Progenitor cell of endocrine pancreas (in vitro differentiated cells): ENCODE measurements around the gene MAB21L2. TPM values are rescaled to one million over a fixed set of nuclear protein-coding genes. Genes with fewer than 3 reads are reported as not detected.
"Not testable (repeated sequence)": the region's sequence is repeated elsewhere in the genome, so short reads cannot be mapped to it uniquely, and the experiment has no call there.

ENCODE experiments used
- DNase-seq: peaks from one replicate; pipeline ENCODE4 v3.0.0; 2021; ENCODE audit warnings: low spot score; ENCODE audit not compliant: unreplicated experiment
- H3K27ac Mint-ChIP-seq: 2 replicates; pipeline ENCODE4 v1.8.0; 2021; ENCODE audit warnings: mild to moderate bottlenecking, moderate library complexity, mixed read lengths
- H3K27me3 Mint-ChIP-seq: 2 replicates; pipeline ENCODE4 v1.8.0; 2021; ENCODE audit warnings: mixed read lengths
- H3K36me3 Mint-ChIP-seq: 2 replicates; pipeline ENCODE4 v1.8.0; 2022; ENCODE audit warnings: mixed read lengths; ENCODE audit not compliant: insufficient read depth
- H3K4me1 Mint-ChIP-seq: 2 replicates; pipeline ENCODE4 v1.8.0; 2021; ENCODE audit warnings: low read depth, mixed read lengths
- H3K4me3 Mint-ChIP-seq: 2 replicates; pipeline ENCODE4 v1.8.0; 2021; ENCODE audit warnings: low read depth, mild to moderate bottlenecking, moderate library complexity, mixed read lengths
- H3K9me3 Mint-ChIP-seq: 2 replicates; pipeline ENCODE4 v1.8.0; 2021; ENCODE audit warnings: low read depth, mixed read lengths
- total RNA-seq: library from RNA; stranded (reverse); gene quantifications from 2 replicates; pipeline ENCODE4 v1.2.1, GENCODE V29; 2021
- TF ChIP-seq, protein P1 (sequence below): fragments of 200-600 bp; sonication (generic); IDR thresholded peaks from one replicate; pipeline ENCODE4 v1.5.0; 2021; ENCODE audit warnings: antibody characterized with exemption, mild to moderate bottlenecking; ENCODE audit not compliant: unreplicated experiment

MAB21L2 gene
- total RNA-seq, 1 donor from 2014 or later: 0.19 TPM

DNA sequence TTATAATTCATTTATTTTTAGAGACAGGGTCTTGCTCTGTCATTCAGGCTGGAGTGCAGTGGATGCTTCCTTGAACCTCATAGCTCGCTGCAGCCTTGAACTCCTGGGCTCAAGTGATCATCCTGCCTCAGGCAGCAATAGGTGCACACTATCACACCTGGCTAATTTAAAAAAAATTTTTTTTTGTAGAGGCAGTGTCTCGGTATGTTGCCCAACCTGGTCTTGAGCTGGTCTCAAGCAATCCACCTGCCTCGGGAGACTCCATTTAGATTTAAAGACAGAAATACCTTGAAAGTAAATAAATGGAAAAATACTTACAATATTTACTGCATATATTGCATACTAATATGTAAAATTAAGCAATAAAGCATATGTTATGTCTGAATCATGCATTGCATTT lies 40.3 kb upstream of the MAB21L2 start:
- Mint-ChIP-seq H3K27ac (no peak overlapping the region), H3K4me1 (peaks cover 16% of the 10 kb centered on the region), H3K4me3 (no peak overlapping the region)

DNA sequence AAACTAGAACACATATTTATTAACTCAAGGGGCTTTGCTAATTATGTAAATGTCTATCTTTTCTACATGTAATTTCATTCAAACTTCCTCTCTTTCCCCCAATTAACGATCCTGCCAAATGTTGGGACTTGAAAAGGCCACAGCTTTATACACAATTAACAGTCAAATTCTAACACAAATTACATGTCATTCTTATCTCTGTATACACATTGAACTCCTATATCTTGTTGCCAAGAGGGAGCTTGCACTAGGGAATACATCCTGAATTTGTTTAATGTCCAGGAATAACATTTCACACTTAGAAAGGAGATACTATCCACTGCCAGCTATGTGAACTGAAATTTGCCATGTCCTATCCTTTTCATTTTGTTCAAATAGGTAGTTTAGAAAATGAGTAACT lies 38.9 kb upstream of the MAB21L2 start:
- Mint-ChIP-seq H3K27ac (no peak overlapping the region), H3K9me3 (no peaks in the 10 kb centered on the region), H3K27me3 (no peaks in the 10 kb centered on the region)

More for the DNA sequence above, 40.3 kb upstream of the MAB21L2 start:
- H3K36me3 Mint-ChIP-seq: peaks cover 6% of the 10 kb centered on the region
- TF ChIP-seq, protein P1, sequence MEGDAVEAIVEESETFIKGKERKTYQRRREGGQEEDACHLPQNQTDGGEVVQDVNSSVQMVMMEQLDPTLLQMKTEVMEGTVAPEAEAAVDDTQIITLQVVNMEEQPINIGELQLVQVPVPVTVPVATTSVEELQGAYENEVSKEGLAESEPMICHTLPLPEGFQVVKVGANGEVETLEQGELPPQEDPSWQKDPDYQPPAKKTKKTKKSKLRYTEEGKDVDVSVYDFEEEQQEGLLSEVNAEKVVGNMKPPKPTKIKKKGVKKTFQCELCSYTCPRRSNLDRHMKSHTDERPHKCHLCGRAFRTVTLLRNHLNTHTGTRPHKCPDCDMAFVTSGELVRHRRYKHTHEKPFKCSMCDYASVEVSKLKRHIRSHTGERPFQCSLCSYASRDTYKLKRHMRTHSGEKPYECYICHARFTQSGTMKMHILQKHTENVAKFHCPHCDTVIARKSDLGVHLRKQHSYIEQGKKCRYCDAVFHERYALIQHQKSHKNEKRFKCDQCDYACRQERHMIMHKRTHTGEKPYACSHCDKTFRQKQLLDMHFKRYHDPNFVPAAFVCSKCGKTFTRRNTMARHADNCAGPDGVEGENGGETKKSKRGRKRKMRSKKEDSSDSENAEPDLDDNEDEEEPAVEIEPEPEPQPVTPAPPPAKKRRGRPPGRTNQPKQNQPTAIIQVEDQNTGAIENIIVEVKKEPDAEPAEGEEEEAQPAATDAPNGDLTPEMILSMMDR: no peak
- no peak for DNase-seq
- no peaks in the 10 kb centered on the region for H3K27me3 Mint-ChIP-seq
- peaks cover 8% of the 10 kb centered on the region for H3K9me3 Mint-ChIP-seq

DNA sequence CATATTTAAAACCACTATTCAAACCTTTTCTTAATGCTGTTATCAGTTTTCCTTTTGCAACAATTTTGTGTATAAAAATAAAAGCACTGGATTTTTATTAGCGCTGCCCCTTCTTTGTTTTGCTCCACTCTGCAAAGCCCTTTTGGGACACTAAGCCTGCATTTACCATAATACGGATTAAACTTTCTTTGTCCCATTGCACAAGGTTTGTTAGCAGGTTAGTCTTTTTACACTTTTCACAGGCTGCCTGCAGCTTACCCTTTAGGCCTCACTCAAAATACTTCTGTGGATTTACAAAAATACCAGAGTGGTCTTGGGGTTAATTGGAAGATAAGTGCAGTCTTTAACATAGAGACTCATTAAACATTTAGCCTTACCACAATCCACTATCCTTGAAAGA lies 35.7 kb upstream of the MAB21L2 start:
- H3K27me3 Mint-ChIP-seq: no peaks in the 10 kb centered on the region
- no peak for DNase-seq
- no peak overlapping the region for H3K4me3 Mint-ChIP-seq
- no peaks in the 10 kb centered on the region for H3K9me3 Mint-ChIP-seq
- H3K4me1 Mint-ChIP-seq: peaks cover 20% of the 10 kb centered on the region
- TF ChIP-seq, protein P1: no peak
- no peaks in the 10 kb centered on the region for H3K36me3 Mint-ChIP-seq
- H3K27ac Mint-ChIP-seq: no peak overlapping the region

More for the DNA sequence above, 38.9 kb upstream of the MAB21L2 start:
- no peak overlapping the region for H3K4me3 Mint-ChIP-seq
- peaks cover 21% of the 10 kb centered on the region for H3K4me1 Mint-ChIP-seq
- no peaks in the 10 kb centered on the region for H3K36me3 Mint-ChIP-seq
- no peak for DNase-seq
- TF ChIP-seq, protein P1: no peak

DNA sequence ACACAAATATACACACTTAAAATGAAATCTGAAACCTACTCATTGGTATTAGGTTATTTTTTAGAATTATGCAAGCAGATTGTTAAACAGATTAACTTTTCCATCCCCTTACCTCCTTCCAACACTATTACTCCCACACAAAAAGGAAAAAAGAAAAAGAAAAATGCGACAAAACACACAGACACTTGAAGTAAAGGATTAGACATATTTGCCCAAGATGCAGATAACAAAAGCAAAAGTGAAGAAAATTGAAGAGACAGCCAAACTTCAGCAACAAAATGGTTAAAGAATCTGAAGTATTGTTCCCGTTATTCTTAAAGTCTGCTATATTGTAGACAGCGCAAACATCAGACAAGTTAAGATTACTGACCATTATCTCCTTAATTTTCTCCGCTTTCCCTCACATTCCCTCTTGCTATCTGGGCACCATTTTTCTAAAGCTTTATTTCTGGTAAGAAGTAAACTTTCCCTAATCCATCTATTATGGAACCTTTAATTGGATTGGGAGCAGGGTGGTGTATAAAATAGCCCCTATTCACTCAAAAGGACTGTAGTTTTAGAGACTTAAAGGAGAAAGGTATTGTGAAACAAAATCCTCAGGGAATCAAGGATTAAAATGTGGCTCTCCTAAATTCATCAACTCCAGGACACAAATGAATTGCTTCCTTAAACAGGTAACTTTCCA lies 34.7 kb upstream of the MAB21L2 start:
- Mint-ChIP-seq H3K4me1 (peaks cover 20% of the 10 kb centered on the region), H3K36me3 (peaks cover 5% of the 10 kb centered on the region), H3K27me3 (no peaks in the 10 kb centered on the region), H3K27ac (no peak overlapping the region), H3K4me3 (no peak overlapping the region), H3K9me3 (no peaks in the 10 kb centered on the region)
- DNase-seq: no peak
- TF ChIP-seq, protein P1: no peak

DNA sequence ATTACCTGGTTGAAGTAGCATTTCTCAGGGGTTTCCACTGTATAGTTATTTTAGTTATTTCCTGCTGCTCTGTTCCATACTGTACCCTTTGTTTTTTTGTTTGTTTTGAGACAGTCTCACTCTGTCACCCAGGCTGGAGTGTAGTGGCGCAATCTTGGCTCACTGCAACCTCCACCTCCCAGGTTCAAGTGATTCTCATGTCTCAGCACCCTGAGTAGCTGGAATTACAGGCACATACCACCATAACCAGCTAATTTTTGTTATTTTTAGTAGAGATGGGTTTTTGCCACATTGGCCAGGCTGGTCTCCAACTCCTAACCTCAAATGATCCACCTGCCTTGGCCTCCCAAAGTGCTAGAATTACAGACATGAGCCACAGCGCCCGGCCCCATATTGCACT lies 24.1 kb upstream of the MAB21L2 start:
- not testable (repeated sequence) for H3K27ac Mint-ChIP-seq, H3K9me3 Mint-ChIP-seq, DNase-seq, H3K36me3 Mint-ChIP-seq, H3K4me3 Mint-ChIP-seq, H3K27me3 Mint-ChIP-seq, H3K4me1 Mint-ChIP-seq

DNA sequence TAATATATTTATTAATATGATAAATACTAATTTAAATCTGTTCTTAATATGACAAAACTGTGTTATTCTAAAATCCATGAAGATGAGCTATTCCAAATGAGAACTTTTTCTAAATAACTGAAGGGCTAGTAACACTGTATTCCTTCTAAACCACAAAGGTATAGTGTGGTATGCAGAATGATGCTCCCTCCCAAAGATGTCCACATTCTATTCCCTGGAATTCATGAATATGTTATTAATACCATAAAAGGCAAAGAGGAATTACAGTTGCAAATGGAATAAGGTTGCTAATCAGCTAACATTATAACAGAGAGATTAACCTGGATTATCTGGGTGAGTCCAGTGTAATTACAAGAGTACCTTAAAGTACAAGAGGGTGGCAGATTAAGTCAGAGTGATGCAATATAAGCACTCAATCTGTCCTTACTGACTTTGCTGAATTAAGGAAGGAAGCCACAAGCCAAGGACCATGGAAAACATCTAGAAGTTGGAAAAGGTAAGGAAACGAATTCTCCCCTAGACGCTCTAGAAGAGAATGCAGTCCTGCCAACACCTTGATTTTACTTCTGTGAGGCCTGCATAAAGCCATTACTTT lies 20.7 kb upstream of the MAB21L2 start:
- TF ChIP-seq, protein P1: no peak
- no peak overlapping the region for H3K27ac Mint-ChIP-seq

More for the DNA sequence above, 20.7 kb upstream of the MAB21L2 start:
- H3K27me3 Mint-ChIP-seq: no peaks in the 10 kb centered on the region
- H3K4me3 Mint-ChIP-seq: no peak overlapping the region
- DNase-seq: no peak
- no peaks in the 10 kb centered on the region for H3K4me1 Mint-ChIP-seq
- H3K9me3 Mint-ChIP-seq: peaks cover 13% of the 10 kb centered on the region
- H3K36me3 Mint-ChIP-seq: peaks cover 15% of the 10 kb centered on the region
